ENCODE measurements around the gene HS3ST5.
A peak's percentile ranks its signal among the peaks of the same experiment; 100 is the strongest.
"Not testable (repeated sequence)": the region's sequence is repeated elsewhere in the genome, so short reads cannot be mapped to it uniquely, and the experiment has no call there.

The HS3ST5 gene

GRCh38 chr6:114327074-114327473 lies 15.7 kb downstream of the HS3ST5 start:
- peak in 1 of 2 experiments; percentile 24 for DNase-seq

GRCh38 chr6:114323784-114324183 lies 19.0 kb downstream of the HS3ST5 start:
- no peak for DNase-seq

GRCh38 chr6:114319749-114320148 lies 23.1 kb downstream of the HS3ST5 start:
- DNase-seq: no peak

DNA sequence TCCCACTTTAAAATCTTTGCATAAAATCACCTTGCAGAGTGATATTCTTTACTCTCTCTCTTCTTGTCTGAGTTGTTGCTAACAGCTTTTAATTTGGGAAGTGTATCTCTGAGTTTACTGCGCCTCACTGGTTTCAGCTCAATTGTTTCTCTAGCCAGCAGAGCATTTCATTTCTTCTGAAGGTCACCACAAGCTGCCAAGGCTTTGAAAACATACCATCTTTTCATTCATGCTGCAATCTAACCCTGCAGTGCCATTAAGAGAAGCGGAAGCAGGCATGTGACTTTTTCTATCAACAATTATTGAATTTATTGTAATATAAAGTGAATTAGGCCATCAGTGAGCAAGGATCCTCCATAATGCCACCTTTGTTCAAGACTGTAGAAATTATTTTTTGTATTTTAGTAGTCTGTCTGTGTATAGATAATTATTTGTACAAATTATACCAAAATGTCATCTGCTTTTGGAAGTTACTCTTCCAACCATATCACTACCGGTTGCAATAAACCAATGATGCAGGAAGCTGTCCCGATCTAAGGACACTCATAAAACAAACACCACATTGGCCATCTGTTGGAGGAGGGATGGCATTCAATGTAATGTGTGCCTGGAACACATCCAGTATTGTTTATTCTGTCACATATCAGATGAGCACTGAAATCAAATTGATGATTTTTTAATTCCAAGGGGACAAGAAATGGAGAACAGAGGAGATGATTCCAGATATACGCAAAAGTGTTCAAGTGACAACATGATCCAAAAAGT lies 26.8 kb downstream of the HS3ST5 start:
- DNase-seq: no peak

DNA sequence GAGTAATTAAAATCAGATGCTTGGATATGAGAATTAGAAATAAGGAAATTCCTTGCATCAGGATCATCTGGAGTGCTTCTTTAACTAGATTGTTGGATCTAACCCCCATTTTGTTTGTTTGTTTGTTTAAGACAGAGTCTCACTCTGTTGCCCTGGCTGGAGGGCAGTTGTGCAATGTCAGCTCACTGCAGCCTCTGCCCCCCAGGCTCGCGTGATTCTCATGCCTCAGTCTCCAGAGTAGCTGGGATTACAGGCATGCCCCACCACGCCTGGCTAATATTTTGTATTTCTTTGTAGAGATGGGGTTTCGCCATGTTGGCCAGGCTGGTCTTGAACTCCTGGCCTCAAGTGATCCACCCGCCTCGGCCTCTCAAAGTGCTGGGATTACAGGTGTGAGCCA lies 29.0 kb downstream of the HS3ST5 start:
- not testable (repeated sequence) for DNase-seq

GRCh38 chr6:114312931-114313330 lies 29.9 kb downstream of the HS3ST5 start:
- DNase-seq: no peak

DNA sequence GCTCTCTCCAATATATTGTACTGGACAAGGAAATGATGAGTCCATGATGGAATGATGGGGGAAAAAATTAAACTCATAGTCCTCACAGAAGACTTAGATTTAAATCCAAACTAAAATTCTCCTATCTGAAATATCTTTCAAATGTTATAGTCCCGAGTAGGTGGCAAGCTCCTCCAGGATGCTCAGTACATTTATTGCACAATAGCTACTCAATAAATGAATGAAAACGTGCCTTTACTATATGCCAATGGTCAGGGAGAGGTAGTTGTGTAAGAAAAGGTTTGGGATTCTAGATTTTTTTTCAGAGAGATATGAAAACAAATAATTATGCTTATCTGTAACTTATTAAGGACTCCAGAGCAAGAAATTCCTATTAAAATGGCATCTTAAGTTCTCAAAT lies 32.8 kb downstream of the HS3ST5 start:
- no peak for DNase-seq

DNA sequence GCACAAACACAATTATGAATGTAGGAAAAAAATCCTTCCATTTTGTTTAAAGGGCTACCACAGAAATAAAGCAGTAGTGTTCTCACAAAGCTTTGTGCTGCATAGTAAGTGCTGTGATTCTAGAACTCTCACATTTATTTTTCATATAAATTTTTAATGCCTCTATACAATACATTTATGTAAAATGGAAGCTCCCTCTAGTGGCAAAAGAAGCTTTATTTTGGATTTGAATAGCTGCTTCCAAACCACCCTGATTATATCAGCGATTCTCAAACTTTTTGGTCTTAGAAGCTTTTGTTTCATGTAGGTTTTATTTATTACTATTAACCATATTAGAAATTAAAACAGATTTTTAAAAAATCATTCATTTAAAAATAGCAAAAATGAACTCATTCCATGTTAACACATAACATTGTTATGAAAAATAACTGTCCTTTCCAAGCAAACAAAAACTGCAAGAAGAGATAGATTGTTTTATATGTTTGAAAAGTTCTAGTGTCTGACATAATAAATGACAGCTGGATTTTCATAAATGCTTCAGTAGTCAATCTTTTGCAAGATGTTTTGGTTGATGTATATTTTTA lies 38.4 kb downstream of the HS3ST5 start:
- DNase-seq: peak; percentile 24 to 56

DNA sequence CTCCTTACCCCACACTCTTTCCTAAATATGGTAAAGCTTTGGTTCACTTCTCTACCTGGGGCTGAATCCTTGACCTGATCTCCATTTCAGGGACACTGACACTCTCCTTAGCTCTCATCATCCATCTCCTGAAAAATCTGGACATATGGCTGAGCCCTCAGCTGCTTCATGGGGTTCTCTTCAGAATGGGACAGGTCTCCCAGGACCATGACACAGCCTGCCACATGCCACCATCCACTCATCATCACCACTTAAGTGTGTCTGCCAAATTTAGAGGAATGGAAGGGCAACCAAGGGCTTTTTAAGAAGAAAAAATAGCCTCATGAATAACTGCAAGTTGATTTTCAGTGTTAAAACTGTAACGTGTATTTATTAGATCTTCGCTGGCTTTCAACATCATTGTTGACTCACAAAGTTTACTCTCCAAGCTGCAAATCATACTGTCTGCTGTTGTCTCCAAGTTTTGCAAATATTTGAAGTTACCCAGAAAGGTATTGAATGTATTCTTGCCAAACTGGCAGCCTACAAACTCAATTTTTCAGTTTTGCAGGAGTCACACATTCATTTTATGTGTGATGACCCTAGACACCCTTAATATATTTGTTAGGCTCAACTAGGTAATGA lies 41.1 kb downstream of the HS3ST5 start:
- DNase-seq: no peak

GRCh38 chr6:114297135-114297534 lies 45.7 kb downstream of the HS3ST5 start:
- no peak for DNase-seq

DNA sequence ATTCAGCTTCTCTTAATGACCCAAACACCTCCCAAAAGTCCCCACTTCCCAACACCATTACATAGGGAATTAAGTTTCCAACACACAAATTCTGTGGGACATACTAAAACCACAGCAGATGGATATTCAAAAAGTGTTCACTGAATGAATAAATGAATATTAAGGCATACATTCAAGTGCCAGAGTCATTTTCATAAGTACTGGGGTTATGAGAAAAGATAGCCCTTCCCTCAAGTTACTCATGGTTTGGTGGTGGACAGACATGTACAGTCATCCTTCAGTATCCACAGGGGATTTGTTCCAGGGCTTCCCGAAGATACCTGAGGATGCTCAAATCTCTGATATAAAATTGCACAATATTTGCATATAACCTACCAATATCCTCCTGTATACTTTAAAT lies 50.4 kb downstream of the HS3ST5 start:
- no peak for DNase-seq

- no peak for DNase-seq
These were observed 51.4 kb downstream of the HS3ST5 start for GRCh38 chr6:114291428-114291827.

- no peak for DNase-seq
These were observed 52.0 kb downstream of the HS3ST5 start for GRCh38 chr6:114290864-114291263.

- no peak for DNase-seq
These were observed 53.9 kb downstream of the HS3ST5 start for GRCh38 chr6:114288701-114289495.

- DNase-seq: no peak
These were observed 55.4 kb downstream of the HS3ST5 start for GRCh38 chr6:114287461-114287860.

- no peak for DNase-seq
These were observed 56.6 kb downstream of the HS3ST5 start for GRCh38 chr6:114286211-114286610.

DNA sequence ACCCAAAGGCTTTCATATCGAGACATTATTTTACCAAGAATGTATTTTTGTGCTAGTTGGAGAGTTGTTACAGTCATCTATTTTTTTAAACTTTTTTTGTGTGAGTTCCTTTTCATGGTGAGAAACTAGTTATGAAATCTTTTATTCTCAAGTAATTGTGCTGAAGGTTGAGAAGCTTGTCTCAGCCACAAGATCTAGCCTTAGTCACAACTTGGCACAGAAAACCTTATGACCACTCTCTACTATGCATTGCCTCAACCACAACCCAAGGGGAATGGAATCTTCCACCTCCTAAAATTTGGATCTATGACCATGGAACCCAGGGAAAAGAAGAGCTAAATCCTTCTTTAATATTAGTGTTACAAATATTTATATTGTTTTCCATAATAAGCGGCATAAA lies 58.5 kb downstream of the HS3ST5 start:
- no peak for DNase-seq

- DNase-seq: no peak
These were observed 60.5 kb downstream of the HS3ST5 start for GRCh38 chr6:114282292-114282691.

GRCh38 chr6:114281496-114281895 lies 61.3 kb downstream of the HS3ST5 start:
- DNase-seq: peak in 1 of 2 experiments; percentile 12

DNA sequence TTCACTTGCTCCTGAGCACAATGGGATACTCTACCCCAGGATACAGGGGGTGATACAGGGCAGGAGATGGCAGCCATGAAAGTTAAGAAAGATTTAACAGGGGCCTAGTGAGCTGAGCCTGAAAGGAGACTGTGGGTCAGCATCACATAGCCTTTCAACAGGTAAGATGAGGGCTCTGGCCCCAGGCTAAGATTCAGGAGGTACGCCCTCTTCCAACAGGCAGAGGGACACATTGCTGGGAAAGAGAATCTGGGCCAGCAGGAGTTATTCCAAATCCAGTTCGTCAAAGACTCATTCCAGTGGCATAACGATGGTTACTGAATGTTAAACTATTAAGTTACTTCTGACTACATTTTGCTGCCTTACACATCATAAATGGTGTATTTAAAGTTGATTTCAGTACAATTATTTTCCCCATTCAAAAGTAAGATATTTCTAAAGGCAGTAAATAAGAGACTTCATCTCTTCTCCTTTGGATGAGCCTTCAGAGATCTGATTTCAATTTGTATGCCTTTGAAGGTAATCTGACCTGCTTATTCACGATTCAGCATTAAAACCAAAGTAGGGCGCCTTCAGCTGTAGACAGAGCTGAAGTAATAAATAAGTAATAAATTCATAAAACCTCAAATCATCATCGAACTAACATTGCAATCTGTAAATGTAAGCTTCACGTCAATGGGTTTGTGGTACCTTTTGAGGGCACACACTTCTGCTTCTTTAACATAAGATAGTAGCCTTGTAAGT lies 62.4 kb downstream of the HS3ST5 start:
- no peak for DNase-seq

DNA sequence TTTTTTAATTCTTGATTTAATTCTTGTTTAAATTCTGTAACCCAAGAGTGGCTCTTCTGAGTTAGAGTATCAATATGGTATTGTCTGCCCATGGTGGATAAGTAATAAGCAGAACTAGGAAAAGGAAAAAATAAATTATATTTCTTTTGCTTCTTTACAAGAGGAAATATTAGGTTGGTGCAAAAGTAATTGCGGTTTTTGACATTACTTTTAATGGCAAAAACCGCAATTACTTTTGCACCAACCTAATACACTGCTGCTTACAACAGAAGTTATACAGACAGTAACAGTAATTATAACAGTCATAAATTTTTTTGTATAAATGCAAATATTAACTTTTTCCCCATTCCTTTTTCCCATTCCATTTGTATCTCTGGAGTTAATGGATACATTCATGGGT lies 65.6 kb downstream of the HS3ST5 start:
- DNase-seq: no peak

DNA sequence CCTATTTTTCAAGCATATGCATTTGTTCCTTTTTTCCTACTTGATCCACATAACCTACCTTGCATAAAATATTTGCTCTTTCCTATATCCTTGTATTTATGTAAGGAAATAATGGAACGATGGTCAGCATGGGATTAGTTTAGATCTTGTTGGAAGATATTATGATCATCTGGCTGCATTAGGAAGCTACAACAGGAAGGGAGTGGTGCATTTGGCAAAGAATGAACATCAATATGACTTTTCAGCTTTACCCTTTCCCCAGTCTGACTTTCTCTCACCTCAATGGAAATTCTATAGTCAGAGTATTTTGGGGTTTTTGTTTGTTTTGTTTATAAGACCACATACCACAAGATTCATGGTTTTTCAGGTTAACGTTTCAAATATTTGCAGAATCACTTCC lies 66.0 kb downstream of the HS3ST5 start:
- no peak for DNase-seq

- DNase-seq: no peak
These were observed 68.0 kb downstream of the HS3ST5 start for GRCh38 chr6:114274836-114275235.
